Osteocyte (in vitro differentiated cells): ENCODE measurements around the gene MCM5. TPM values are rescaled to one million over a fixed set of nuclear protein-coding genes. Genes with fewer than 3 reads are reported as not detected.

Experiments used
- DNase-seq: peaks from one replicate; pipeline ENCODE4 v3.0.0; 2021; ENCODE audit warnings: mixed read lengths; ENCODE audit not compliant: unreplicated experiment; ENCODE audit errors: extremely low spot score
- H3K27ac Mint-ChIP-seq: one replicate; pipeline ENCODE4 v1.8.0; 2021; ENCODE audit warnings: mild to moderate bottlenecking, mixed read lengths; ENCODE audit not compliant: unreplicated experiment
- H3K27me3 Mint-ChIP-seq: one replicate; pipeline ENCODE4 v1.8.0; 2021; ENCODE audit warnings: mixed read lengths; ENCODE audit not compliant: unreplicated experiment
- H3K36me3 Mint-ChIP-seq: one replicate; pipeline ENCODE4 v1.8.0; 2021; ENCODE audit warnings: mixed read lengths; ENCODE audit not compliant: unreplicated experiment
- H3K4me1 Mint-ChIP-seq: one replicate; pipeline ENCODE4 v1.8.0; 2021; ENCODE audit warnings: mixed read lengths; ENCODE audit not compliant: unreplicated experiment
- H3K4me3 Mint-ChIP-seq: one replicate; pipeline ENCODE4 v1.8.0; 2021; ENCODE audit warnings: mild to moderate bottlenecking, moderate library complexity, mixed read lengths; ENCODE audit not compliant: unreplicated experiment
- H3K9me3 Mint-ChIP-seq: one replicate; pipeline ENCODE4 v1.8.0; 2021; ENCODE audit warnings: mixed read lengths; ENCODE audit not compliant: unreplicated experiment
- total RNA-seq: library from RNA; stranded (reverse); gene quantifications from 2 replicates; pipeline ENCODE4 v1.2.1, GENCODE V29; 2021
- TF ChIP-seq, protein P1 (sequence below): fragments of 200-600 bp; sonication (generic); IDR thresholded peaks from 2 replicates; pipeline ENCODE4 v1.5.0; 2021; ENCODE audit warnings: antibody characterized with exemption, mild to moderate bottlenecking, moderate library complexity

MCM5 gene
- total RNA-seq, 1 donor from 2014 or later = 28.5 TPM

DNA sequence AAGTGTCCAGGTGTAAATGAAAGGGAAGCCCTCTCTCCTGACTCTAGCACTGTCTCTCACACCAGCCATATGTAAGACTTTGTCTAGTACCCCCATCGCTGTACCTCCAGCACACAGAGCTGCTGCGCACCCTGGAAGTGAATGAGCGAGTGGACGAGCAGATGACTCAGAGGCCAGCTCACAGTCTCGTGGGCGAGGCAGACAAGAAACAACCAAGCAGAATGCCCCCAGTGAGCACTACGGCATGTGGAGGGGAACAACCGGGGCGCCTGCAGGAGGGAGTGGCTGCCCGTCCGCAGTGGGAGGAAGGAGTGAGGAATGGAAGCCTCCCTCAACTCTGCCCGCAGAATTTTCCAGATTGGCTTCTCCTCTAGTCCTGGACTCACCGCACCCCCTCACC is 46.4 kb downstream of the MCM5 start:
- no peak overlapping the region for H3K4me3 Mint-ChIP-seq
- no peaks in the 10 kb centered on the region for H3K9me3 Mint-ChIP-seq
- peak overlapping the region; percentile 34 for H3K27ac Mint-ChIP-seq
- H3K27me3 Mint-ChIP-seq = no peaks in the 10 kb centered on the region
- peaks cover 25% of the 10 kb centered on the region for H3K4me1 Mint-ChIP-seq
- TF ChIP-seq, protein P1, sequence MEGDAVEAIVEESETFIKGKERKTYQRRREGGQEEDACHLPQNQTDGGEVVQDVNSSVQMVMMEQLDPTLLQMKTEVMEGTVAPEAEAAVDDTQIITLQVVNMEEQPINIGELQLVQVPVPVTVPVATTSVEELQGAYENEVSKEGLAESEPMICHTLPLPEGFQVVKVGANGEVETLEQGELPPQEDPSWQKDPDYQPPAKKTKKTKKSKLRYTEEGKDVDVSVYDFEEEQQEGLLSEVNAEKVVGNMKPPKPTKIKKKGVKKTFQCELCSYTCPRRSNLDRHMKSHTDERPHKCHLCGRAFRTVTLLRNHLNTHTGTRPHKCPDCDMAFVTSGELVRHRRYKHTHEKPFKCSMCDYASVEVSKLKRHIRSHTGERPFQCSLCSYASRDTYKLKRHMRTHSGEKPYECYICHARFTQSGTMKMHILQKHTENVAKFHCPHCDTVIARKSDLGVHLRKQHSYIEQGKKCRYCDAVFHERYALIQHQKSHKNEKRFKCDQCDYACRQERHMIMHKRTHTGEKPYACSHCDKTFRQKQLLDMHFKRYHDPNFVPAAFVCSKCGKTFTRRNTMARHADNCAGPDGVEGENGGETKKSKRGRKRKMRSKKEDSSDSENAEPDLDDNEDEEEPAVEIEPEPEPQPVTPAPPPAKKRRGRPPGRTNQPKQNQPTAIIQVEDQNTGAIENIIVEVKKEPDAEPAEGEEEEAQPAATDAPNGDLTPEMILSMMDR = no peak
- DNase-seq = no peak
- no peaks in the 10 kb centered on the region for H3K36me3 Mint-ChIP-seq

DNA sequence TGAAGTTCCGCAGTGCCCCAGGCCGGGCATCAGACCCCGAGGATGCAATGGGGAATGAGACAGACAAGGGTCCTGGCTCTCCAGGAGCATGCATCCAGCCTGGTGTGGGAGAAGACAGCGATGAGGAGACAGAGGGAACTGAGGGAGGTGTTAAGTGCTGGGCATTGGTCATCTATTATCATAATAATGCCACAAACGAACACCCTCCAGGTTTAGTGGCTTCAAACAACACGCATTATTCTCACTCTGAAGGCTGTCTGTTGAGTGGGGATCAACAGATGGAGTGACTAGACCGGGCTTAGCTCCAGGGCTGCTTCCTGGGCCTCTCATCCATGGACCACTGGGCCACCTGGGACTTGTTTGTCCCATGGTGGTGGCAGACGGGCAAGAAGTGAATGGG is 48.6 kb downstream of the MCM5 start:
- no peaks in the 10 kb centered on the region for H3K9me3 Mint-ChIP-seq
- peaks cover 5% of the 10 kb centered on the region for H3K27me3 Mint-ChIP-seq
- DNase-seq = no peak
- no peak overlapping the region for H3K4me3 Mint-ChIP-seq
- no peaks in the 10 kb centered on the region for H3K36me3 Mint-ChIP-seq
- TF ChIP-seq, protein P1 = no peak
- H3K4me1 Mint-ChIP-seq = peaks cover 25% of the 10 kb centered on the region
- H3K27ac Mint-ChIP-seq = no peak overlapping the region

DNA sequence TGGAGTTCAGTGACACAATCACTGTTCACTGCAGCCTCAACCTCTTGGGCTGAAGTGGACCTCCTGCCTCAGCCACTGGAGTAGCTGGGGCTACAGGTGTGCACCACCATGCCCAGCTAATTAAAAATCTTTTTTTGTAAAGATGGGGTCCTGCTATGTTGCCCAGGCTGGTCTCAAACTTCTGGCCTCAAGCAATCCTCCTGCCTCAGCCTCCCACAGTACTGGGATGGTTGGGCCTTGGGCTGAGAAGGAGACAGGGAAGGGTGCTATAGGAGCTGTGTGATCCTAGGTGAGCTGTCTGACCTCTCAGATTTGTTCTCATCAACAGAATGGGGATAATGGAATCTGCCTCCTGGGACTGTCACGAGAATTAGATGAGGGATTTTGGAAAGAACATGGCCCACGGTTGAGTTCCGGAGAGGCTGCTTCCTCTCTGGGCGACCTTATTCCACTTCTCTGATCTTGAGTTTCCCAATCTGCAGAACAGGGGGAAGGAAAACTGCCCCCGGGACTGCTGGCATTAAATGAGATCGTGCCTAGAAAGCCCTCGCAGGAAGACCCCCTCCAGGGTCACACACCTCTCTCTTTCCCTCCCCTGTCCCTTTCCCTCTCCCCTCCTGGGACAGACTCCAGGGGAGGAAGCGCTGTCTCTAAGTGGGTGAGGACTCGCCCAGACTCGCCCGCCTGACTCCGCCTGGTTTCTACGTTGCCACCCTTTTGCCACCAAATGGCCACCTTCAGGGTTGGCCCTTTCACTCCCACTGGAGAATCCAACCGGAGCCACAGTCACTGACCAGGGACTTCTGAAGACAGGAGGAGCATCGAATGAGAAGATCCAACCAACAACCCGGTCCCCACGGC is 50.1 kb downstream of the MCM5 start:
- DNase-seq = no peak

DNA sequence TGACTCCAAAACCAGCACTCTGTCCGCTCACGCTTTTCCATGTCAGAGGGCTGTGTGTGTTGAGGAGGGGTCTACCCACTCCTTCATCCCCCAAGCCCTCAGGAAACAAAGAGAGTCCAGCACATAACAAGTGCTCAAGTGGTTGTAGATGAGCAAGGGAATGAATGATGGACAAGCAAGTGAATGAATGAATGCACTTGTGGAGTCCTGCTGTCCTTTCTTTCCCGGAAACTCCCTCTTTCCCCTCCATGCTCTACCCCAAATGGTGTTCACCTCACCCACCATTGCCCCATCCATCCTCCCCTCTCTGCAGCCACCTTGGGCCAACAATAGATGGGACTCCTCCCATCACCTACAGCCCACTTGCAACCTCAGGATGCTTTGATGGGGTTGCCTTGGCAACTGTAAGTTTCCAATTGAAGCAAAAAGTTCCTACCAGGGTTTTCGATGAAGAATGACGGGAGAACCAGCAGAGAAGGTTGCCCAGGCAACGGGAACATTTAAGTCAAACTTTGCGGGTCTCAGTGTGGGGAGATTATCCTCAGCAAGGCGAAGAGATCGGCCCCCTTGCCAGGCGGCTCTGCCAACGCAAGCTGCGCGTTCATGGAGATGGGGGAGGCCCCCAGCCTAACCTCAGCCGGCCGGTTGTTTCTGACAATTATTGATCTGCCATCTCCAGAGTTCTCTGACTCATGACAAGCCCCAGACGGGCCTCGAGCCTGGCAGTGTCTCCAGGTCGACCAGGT is 51.1 kb downstream of the MCM5 start:
- TF ChIP-seq, protein P1 = no peak
- H3K9me3 Mint-ChIP-seq = no peaks in the 10 kb centered on the region
- no peak for DNase-seq
- peaks cover 11% of the 10 kb centered on the region for H3K27me3 Mint-ChIP-seq
- peaks cover 22% of the 10 kb centered on the region for H3K4me1 Mint-ChIP-seq
- no peaks in the 10 kb centered on the region for H3K36me3 Mint-ChIP-seq
- H3K27ac Mint-ChIP-seq = no peak overlapping the region
- H3K4me3 Mint-ChIP-seq = no peak overlapping the region

More for the DNA sequence above, 50.1 kb downstream of the MCM5 start:
- H3K36me3 Mint-ChIP-seq = no peaks in the 10 kb centered on the region
- peaks cover 11% of the 10 kb centered on the region for H3K27me3 Mint-ChIP-seq
- H3K4me1 Mint-ChIP-seq = peaks cover 24% of the 10 kb centered on the region
- no peak overlapping the region for H3K4me3 Mint-ChIP-seq
- TF ChIP-seq, protein P1 = no peak
- no peak overlapping the region for H3K27ac Mint-ChIP-seq
- no peaks in the 10 kb centered on the region for H3K9me3 Mint-ChIP-seq

DNA sequence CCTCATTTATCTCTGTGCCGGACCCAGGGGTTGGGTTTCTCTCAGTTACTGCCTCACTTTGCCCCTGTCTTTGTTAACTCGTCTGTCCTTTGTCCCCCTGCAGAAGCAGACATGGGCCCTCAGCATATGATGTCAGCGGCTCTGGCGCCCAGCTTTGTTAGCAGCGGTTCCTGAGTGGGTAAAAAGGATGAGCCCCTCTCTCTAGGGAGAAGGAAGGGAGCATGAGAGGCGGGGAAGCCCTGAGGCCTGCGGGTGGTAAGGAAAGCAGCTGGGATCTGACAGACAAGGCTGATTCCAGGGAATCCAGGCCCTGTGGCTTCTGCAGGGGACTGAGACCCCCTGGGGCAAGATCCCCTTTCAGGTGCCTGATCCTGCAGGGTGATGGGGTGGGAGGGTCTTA is 51.7 kb downstream of the MCM5 start:
- no peaks in the 10 kb centered on the region for H3K9me3 Mint-ChIP-seq
- peaks cover 11% of the 10 kb centered on the region for H3K27me3 Mint-ChIP-seq
- H3K4me3 Mint-ChIP-seq = no peak overlapping the region
- no peaks in the 10 kb centered on the region for H3K36me3 Mint-ChIP-seq
- peaks cover 16% of the 10 kb centered on the region for H3K4me1 Mint-ChIP-seq
- no peak for DNase-seq
- TF ChIP-seq, protein P1 = no peak
- H3K27ac Mint-ChIP-seq = no peak overlapping the region
